Measurements from ENCODE around the gene EIF2AK3. TPM values are rescaled to one million over a fixed set of nuclear protein-coding genes. Genes with fewer than 3 reads are reported as not detected.
"Not testable (repeated sequence)": the region's sequence is repeated elsewhere in the genome, so short reads cannot be mapped to it uniquely, and the experiment has no call there.

The EIF2AK3 gene
- total RNA-seq, 2 experiments from 2014 or later: 14.2 to 15.5 TPM

- Mint-ChIP-seq H3K36me3 (no peaks in the 10 kb centered on the region), H3K4me1 (ENCODE audit: low read depth) (no peaks in the 10 kb centered on the region), H3K9me3 (no peaks in the 10 kb centered on the region), H3K27me3 (no peaks in the 10 kb centered on the region), H3K4me3 (no peak overlapping the region), H3K27ac (no peak overlapping the region)
- no peak for DNase-seq
- intact Hi-C loops (cut with micrococcal nuclease): no loop called here
- ChIA-PET POLR2A (no interaction called here), CTCF (interaction anchor here (1.1 to 1.2 kb wide), 2 partner anchors 9 to 14 kb away, joined by 3 to 6 read pairs; no protein-coding TSS in a partner anchor)
Measured at GRCh38 chr2:88658326-88658725, 31.1 kb upstream of the EIF2AK3 start.

DNA sequence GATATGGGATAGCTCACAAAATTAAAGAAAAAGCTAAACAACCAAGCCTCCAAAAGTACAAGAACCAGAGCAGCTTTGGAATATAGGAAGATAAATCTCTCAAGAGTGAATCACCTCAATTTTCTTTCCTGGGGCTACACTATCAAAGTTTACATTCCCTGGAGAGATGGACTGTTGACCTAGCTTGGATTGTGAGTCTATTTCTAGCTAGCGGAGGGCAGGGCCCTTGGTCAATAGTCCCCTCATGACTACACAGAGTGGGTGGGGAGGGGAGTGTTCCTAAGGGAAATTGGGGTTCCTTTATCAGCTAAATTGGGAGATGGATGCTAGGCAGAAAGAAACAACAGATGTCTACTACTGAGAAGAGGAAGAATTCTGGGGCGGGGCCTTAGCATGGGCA lies 29.9 kb upstream of the EIF2AK3 start:
- Mint-ChIP-seq H3K27ac (no peak overlapping the region), H3K36me3 (no peaks in the 10 kb centered on the region), H3K4me3 (no peak overlapping the region), H3K9me3 (no peaks in the 10 kb centered on the region), H3K4me1 (ENCODE audit: low read depth) (no peaks in the 10 kb centered on the region), H3K27me3 (no peaks in the 10 kb centered on the region)
- intact Hi-C loops (cut with micrococcal nuclease): no loop called here
- POLR2A ChIA-PET: no interaction called here
- no peak for DNase-seq
- CTCF ChIA-PET: interaction anchor here (1.5 to 1.6 kb wide), 2 partner anchors 13 to 15 kb away, joined by 6 to 10 read pairs; no protein-coding TSS in a partner anchor

DNA sequence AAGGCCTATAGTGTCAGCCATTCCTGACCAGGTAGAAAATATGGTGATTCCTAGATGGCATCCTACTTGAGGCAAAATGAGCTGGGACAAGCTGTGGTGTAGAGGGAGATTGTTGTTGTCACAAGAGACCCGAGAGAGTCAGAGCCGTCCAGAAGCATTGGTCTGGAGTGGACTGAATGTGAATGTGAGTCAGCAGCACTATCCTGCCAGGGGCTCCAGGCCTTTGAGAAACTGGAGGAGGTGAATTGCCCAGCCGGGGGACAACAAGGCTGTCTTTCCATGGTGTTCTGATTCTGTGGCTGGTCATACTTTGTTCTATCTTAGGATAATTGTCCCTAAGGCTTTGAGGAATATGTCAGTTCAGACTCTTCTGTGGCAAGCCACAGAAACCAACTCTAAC lies 29.4 kb upstream of the EIF2AK3 start:
- no peaks in the 10 kb centered on the region for H3K9me3 Mint-ChIP-seq
- POLR2A ChIA-PET: no interaction called here
- H3K4me1 Mint-ChIP-seq (ENCODE audit: low read depth): no peaks in the 10 kb centered on the region
- intact Hi-C loops (cut with micrococcal nuclease): no loop called here
- H3K36me3 Mint-ChIP-seq: no peaks in the 10 kb centered on the region
- H3K27ac Mint-ChIP-seq: no peak overlapping the region
- no peak overlapping the region for H3K4me3 Mint-ChIP-seq
- no peak for DNase-seq
- no peaks in the 10 kb centered on the region for H3K27me3 Mint-ChIP-seq
- CTCF ChIA-PET: interaction anchor here (1.5 to 1.6 kb wide), 2 partner anchors 13 to 15 kb away, joined by 6 to 10 read pairs; no protein-coding TSS in a partner anchor

GRCh38 chr2:88654714-88655113 lies 27.4 kb upstream of the EIF2AK3 start:
- intact Hi-C loops (cut with micrococcal nuclease): no loop called here
- no peaks in the 10 kb centered on the region for H3K4me1 Mint-ChIP-seq (ENCODE audit: low read depth)
- CTCF ChIA-PET: no interaction called here
- no peaks in the 10 kb centered on the region for H3K9me3 Mint-ChIP-seq
- H3K27ac Mint-ChIP-seq: no peak overlapping the region
- H3K36me3 Mint-ChIP-seq: no peaks in the 10 kb centered on the region
- POLR2A ChIA-PET: no interaction called here
- no peak for DNase-seq
- no peak overlapping the region for H3K4me3 Mint-ChIP-seq
- H3K27me3 Mint-ChIP-seq: no peaks in the 10 kb centered on the region

- ChIA-PET CTCF (interaction anchor here (1.2 to 1.7 kb wide), 4 partner anchors 16 to 61 kb away, joined by 3 to 7 read pairs (median 4); no protein-coding TSS in a partner anchor), POLR2A (no interaction called here)
- Mint-ChIP-seq H3K4me1 (ENCODE audit: low read depth) (no peaks in the 10 kb centered on the region), H3K27me3 (no peaks in the 10 kb centered on the region), H3K9me3 (no peaks in the 10 kb centered on the region), H3K4me3 (no peak overlapping the region), H3K27ac (no peak overlapping the region), H3K36me3 (no peaks in the 10 kb centered on the region)
- no peak for DNase-seq
- intact Hi-C loops (cut with micrococcal nuclease): no loop called here
Measured at GRCh38 chr2:88651646-88652045, 24.4 kb upstream of the EIF2AK3 start.

- H3K27ac Mint-ChIP-seq; H3K36me3 Mint-ChIP-seq; H3K9me3 Mint-ChIP-seq; H3K4me1 Mint-ChIP-seq (ENCODE audit: low read depth); H3K27me3 Mint-ChIP-seq; intact Hi-C loops (cut with micrococcal nuclease); H3K4me3 Mint-ChIP-seq; DNase-seq: not testable (repeated sequence)
- POLR2A ChIA-PET: interaction anchor here (0.6 to 0.7 kb wide), 2 partner anchors 149 to 281 kb away, joined by 3 to 5 read pairs; no protein-coding TSS in a partner anchor
- CTCF ChIA-PET: interaction anchor here (2.1 kb wide), 1 partner anchor 26 kb away, joined by 7 read pairs; no protein-coding TSS in a partner anchor
Measured at GRCh38 chr2:88645291-88645882, 18.1 kb upstream of the EIF2AK3 start.

DNA sequence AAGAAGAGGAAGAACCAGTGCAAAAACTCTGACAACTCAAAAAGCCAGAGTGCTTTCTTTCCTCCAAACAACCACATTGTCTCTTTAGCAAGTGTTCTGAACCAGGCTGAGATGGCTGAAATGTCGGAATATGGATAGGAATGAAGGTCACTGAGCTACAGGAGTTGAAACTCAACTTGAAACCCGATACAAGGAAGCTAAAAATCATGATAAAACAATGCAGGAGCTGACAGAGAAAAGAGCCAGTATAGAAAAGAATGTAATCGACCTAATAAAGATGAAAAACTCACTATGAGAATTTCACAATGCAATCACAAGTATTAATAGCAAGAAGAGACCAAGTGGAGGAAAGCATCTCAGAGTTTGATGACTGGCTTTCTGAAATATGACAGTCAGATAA lies 15.0 kb upstream of the EIF2AK3 start:
- Mint-ChIP-seq H3K27ac (no peak overlapping the region), H3K36me3 (peaks cover 2% of the 10 kb centered on the region), H3K27me3 (no peaks in the 10 kb centered on the region), H3K4me1 (ENCODE audit: low read depth) (peaks cover 27% of the 10 kb centered on the region), H3K4me3 (no peak overlapping the region), H3K9me3 (peaks cover 5% of the 10 kb centered on the region)
- intact Hi-C loops (cut with micrococcal nuclease): no loop called here
- no peak for DNase-seq
- ChIA-PET CTCF (no interaction called here), POLR2A (no interaction called here)

- H3K4me1 Mint-ChIP-seq (ENCODE audit: low read depth): peaks cover 27% of the 10 kb centered on the region
- H3K36me3 Mint-ChIP-seq: peaks cover 2% of the 10 kb centered on the region
- no peak overlapping the region for H3K4me3 Mint-ChIP-seq
- H3K27ac Mint-ChIP-seq: no peak overlapping the region
- H3K27me3 Mint-ChIP-seq: no peaks in the 10 kb centered on the region
- intact Hi-C loops (cut with micrococcal nuclease): no loop called here
- CTCF ChIA-PET: interaction anchor here (0.9 kb wide), 1 partner anchor 30 kb away, joined by 5 read pairs; no protein-coding TSS in a partner anchor
- no peak for DNase-seq
- POLR2A ChIA-PET: no interaction called here
- H3K9me3 Mint-ChIP-seq: peaks cover 5% of the 10 kb centered on the region
Measured at GRCh38 chr2:88641330-88641729, 14.1 kb upstream of the EIF2AK3 start.

DNA sequence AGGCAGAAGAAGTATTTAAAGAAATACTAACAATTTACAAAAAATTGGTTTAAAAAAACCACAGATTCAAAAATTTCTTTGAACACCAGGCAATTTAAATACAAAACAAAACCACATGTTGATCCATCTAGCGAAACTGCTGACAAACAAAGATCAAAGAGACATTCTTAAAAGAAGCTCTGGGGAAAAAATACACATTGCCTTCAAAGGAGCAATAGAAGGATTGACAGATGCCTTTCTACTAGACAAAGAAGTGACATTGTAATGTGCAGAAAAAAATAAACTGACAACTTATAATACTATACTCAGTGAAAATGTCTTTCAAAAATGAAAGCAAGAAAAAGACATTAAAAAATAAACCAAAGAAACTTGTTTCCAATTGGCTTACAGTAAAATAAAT lies 12.6 kb upstream of the EIF2AK3 start:
- ChIA-PET POLR2A (interaction anchor here (1.2 kb wide), 1 partner anchor 13 kb away, joined by 5 read pairs; the partner anchor contains the start of gene EIF2AK3), CTCF (interaction anchor here (0.9 to 1.2 kb wide), 2 partner anchors 32 to 38 kb away, joined by 3 to 4 read pairs; no protein-coding TSS in a partner anchor)
- intact Hi-C loops (cut with micrococcal nuclease): no loop called here
- peaks cover 5% of the 10 kb centered on the region for H3K9me3 Mint-ChIP-seq
- no peak for DNase-seq
- H3K27ac Mint-ChIP-seq: no peak overlapping the region
- no peak overlapping the region for H3K4me3 Mint-ChIP-seq
- H3K4me1 Mint-ChIP-seq (ENCODE audit: low read depth): peaks cover 25% of the 10 kb centered on the region
- peaks cover 2% of the 10 kb centered on the region for H3K36me3 Mint-ChIP-seq
- H3K27me3 Mint-ChIP-seq: no peaks in the 10 kb centered on the region

DNA sequence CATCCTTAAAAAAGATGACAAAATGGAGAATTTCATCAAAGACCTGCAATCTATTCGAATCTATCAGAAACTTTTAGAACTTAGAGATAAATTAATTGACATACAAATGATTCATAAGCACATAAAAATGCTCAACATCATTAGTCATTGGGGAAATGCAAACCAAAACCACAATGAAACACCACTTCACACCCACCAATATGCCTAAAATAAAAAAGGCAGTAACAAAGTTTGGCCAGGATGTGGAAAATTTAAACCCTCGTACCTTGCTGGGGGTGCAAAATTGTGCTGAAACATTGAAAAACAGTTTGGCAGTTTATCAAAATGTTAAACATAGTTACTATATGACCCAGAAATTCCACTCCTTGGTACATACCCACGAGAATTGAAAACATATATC lies 11.5 kb upstream of the EIF2AK3 start:
- peak; percentile 42 for DNase-seq
- Mint-ChIP-seq H3K27me3 (no peaks in the 10 kb centered on the region), H3K27ac (no peak overlapping the region), H3K4me1 (ENCODE audit: low read depth) (peaks cover 19% of the 10 kb centered on the region), H3K36me3 (peaks cover 2% of the 10 kb centered on the region), H3K9me3 (peaks cover 5% of the 10 kb centered on the region), H3K4me3 (no peak overlapping the region)
- ChIA-PET CTCF (interaction anchor here (0.7 kb wide), 1 partner anchor 31 kb away, joined by 3 read pairs; no protein-coding TSS in a partner anchor), POLR2A (interaction anchor here (1.2 kb wide), 1 partner anchor 11 kb away, joined by 7 read pairs; the partner anchor contains the start of gene EIF2AK3)
- intact Hi-C loops (cut with micrococcal nuclease): loop anchor here (1.0 kb wide), 2 partner anchors 10 to 38 kb away; no protein-coding TSS in a partner anchor

GRCh38 chr2:88638123-88638650 lies 10.9 kb upstream of the EIF2AK3 start:
- Mint-ChIP-seq H3K36me3 (peaks cover 2% of the 10 kb centered on the region), H3K9me3 (peaks cover 5% of the 10 kb centered on the region), H3K27me3 (no peaks in the 10 kb centered on the region), H3K4me3 (no peak overlapping the region), H3K4me1 (ENCODE audit: low read depth) (peaks cover 19% of the 10 kb centered on the region), H3K27ac (no peak overlapping the region)
- intact Hi-C loops (cut with micrococcal nuclease): loop anchor here (1.0 kb wide), 2 partner anchors 10 to 38 kb away; no protein-coding TSS in a partner anchor
- CTCF ChIA-PET: interaction anchor here (0.7 kb wide), 1 partner anchor 32 kb away, joined by 3 read pairs; no protein-coding TSS in a partner anchor
- DNase-seq: no peak
- POLR2A ChIA-PET: interaction anchor here (1.0 to 1.2 kb wide), 2 partner anchors 10 to 12 kb away, joined by 5 to 7 read pairs; partner anchors contain the start of gene EIF2AK3

DNA sequence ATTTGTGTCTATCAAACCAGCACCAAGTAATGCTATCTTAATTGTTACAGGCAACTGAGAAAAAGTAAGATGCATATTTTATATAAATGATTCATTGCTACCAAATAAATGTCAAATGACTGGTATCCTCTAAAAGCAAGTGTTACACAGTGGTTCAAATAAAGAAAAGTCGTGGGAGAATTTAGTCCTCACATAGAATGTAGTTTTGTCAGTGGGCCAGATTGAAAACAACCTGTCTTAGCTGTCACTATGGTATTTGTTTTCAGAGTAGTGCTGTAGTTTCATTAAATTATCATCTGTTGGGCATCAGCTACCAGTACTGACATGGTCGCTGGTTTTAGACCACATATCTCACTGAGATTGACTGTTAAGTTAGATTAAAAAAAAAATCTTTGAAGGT lies 10.2 kb upstream of the EIF2AK3 start:
- Mint-ChIP-seq H3K4me1 (ENCODE audit: low read depth) (peaks cover 19% of the 10 kb centered on the region), H3K27ac (no peak overlapping the region), H3K27me3 (no peaks in the 10 kb centered on the region), H3K4me3 (no peak overlapping the region), H3K36me3 (peaks cover 2% of the 10 kb centered on the region), H3K9me3 (peaks cover 5% of the 10 kb centered on the region)
- no peak for DNase-seq
- ChIA-PET POLR2A (interaction anchor here (1.0 to 1.2 kb wide), 2 partner anchors 9 to 11 kb away, joined by 5 to 7 read pairs; partner anchors contain the start of gene EIF2AK3), CTCF (no interaction called here)
- intact Hi-C loops (cut with micrococcal nuclease): no loop called here
